NCI-H2196 (cell line): Measurements from ENCODE around the gene PSTPIP2.
"Not testable (repeated sequence)": the region's sequence is repeated elsewhere in the genome, so short reads cannot be mapped to it uniquely, and the experiment has no call there.

Experiments used
- DNase-seq: peaks from one replicate; lab custom pipeline; 2025; ENCODE audit not compliant: unreplicated experiment; lab: John Stamatoyannopoulos, UW

The PSTPIP2 gene

DNA sequence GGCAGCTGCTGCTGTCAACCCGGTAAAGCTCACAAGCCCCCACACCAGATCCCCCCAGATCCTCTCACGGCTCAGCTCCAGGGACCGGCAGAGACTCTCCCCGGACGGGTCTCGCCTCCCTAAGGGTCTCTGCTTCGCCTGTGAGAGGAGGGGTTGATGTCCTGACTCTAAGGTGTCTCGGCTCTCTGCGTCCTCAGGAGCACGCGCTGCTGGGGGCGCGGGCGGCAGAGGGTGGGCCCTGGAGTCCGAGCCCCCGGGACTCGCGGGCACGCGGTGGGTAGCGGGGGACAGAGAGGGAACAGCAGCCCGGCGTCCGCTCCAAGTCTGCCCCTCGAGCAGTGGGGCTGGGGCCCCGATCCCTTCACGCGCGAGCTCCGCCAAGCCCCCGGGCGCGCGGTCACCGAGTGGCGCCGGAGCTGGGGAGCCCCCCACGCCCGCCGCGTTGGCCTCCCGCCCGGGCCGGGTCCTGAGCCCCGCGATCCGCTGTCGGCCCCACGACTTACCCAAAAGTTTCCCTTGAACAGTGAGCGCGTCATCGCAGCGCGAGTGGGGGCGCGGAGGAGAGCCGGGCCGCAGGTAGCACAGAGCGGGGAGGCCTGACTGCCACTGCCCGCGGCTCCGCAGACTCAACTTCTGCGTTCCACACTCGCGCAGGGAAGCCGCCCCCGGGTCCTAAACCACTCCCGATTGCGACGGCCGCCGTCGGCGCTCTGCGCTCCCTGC lies at the start of gene PSTPIP2:
Gene PSTPIP2 (minus strand): TSS at position 608 of the 723 bp plus-strand sequence. CDS start 72 bp downstream, at position 536.
- DNase-seq, result no peak

DNA sequence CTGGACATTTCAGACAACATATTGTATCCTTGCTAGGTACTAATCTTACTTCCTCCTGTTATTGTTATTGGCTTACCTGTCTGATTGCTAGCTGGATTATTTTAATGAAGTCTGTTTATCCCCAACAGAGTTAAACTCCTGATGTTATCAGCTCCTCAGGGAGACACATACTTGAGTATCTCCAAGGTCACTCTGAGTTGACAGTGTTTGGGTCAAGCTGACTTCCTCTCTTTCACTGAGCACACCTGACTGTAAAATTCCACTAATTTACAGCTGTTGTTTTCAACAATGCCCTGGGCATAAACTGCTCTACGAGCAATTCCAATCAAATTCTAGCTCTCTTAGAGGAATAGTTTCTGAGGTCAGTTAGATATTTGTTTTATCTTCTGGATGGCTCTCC lies 41.7 kb upstream of the PSTPIP2 start:
- no peak for DNase-seq

DNA sequence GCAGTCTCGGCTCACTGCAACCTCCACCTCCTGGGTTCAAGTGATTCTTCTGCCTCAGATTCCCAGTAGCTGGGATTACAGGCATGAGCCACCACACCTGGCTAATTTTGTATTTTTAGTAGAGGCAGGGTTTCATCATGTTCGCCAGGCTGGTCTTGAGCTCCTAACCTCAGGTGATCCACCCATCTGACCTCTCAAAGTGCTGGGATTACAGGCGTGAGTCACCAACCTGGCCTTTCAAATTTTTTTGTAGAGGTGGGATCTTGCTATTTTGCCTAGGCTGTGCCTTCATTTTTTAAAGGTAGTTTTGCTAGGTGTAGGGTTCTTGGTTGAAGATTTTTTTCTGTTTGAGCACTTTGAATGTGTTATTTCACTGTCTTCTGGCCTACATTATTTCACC lies 38.3 kb upstream of the PSTPIP2 start:
- no peak for DNase-seq

DNA sequence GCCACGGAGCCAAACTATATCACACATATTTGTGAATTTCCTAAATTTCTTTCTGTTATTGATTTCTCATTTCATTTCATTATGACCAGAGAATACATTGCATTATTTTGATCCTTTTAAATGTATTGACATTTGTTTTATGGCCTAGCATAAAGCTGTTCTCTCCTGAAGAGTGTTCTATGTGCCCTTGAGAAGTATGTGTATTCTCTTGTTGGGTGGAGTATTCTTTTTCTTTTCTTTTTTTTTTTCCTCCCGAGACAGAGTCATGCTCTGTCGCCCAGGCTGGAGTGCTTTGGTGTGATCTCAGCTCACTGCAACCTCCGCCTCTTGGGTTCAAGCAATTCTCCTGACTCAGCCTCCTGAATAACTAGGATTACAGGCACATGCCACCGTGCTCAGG lies 37.3 kb upstream of the PSTPIP2 start:
- no peak for DNase-seq

DNA sequence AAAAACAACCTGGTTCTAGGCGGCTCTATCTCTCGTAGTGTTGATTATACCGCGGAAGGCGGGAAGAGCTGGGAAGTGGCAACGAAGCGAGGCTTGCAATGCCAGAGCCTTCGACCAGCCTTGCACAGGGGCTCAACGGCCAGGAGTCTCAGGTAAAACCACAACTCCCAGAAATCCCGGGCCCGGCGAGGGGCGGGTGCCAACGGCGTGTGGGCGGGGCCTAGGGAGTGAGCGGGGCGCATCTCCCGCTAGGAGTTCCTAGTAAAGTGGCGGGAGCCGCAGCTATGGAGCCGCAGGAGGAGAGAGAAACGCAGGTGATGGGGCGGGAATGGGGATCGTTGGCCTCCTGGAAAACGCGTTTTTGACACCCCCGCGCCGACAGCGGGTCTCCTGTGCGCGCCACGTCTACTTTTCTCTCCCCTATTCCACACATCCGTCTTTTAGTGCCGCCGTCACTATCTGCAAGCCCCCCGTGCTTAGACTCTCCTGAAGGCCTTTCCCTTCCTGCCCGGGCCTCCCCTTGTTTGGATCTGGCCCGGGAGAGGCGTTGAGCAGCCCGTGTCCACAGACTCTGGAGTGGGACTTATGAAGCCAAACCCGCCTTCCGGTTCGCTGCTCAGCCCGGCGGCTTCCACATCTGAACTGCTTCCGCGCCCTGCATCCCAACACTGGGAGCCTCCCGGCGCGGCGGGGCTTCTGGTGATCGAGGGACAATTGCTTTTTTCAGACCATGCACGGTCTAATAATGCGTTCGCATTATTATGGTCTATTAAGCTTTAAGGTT lies 32.3 kb upstream of the PSTPIP2 start, which contains the start of gene HAUS1:
Gene HAUS1 (plus strand): TSS at position 258 of the 784 bp plus-strand sequence. CDS start 27 bp downstream, at position 285.
- DNase-seq, result peak; percentile 91

DNA sequence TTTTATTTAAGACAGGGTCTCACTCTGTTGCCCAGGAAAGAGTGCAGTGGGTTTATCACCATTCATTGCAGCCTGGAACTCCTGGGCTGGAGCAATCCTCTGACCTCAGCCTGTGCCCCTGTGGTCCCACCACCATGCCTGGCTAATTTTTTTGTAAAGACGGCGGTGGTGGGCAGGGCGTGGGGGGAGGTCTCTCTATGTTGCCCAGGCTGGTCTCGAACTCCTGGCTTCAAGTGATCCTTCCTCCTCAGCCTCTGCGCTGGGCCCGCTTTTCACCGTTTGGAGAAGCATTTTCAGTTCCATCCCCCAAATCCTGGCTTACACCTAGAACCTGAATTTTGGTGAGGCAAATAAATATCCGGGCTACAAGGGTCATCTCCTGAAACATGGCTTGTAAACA lies 27.4 kb upstream of the PSTPIP2 start:
- DNase-seq, result no peak

GRCh38 chr18:46098616-46098933 lies 26.5 kb upstream of the PSTPIP2 start:
- peak; percentile 32 for DNase-seq

DNA sequence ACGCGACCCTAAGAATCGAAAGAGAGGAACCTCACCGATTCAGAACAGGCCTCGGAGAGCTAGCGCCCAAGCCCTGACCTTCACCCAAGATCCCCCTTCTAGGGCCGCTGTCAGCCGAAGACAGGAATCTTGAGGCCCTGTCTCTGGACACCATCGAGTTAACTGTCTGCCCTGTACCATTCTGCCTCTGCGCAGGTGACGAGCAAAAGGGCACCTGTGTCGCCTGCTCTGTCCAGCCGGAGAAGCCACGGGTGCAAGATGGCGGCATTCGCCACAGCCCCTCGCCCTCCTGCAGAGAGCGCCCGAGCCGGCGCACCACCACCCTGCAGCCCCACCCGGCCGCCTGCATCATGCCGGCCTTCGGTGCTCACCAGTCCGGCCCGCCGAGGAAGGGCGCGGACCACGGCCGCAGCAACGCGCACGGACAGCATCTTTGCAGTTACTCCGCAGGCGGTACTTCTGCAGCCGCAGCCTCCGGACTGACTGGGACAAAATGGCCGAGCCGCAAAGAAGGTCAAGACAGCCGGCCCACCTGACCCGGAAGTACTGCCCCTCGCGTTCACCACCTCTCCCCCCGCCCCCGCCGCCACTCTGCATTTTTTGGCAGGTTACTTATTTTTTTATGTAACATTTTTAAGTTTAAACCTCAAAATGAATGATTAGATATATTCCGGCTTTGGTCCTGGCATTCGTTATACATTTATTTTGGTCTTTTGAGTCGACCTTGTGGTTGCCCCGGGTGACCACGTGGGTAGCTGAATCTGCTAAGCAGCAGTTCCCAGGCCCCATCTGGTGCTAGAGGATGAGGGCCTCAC lies 25.9 kb upstream of the PSTPIP2 start, which contains the start of gene ATP5F1A:
Gene ATP5F1A (minus strand): TSS at position 496 of the 815 bp plus-strand sequence. CDS start 65 bp downstream, at position 431.
- DNase-seq, result peak; percentile 75

DNA sequence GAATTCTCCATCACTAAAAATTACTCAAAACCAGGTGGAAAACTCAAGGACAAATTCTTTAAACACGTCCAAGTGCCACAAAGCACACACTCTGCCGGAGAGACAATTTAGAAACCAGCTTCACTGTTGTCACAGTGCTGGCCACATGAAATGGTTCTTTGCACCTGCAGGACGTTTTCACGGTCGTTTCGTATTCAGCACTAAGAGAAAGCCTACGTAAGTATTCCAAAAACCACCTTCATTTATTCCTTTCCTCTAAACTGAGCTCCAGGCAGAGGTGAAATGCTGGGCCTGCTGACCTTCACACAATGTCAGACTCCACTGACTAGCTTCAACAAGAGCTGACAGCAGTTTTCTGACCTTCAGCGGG lies 25.4 kb upstream of the PSTPIP2 start:
- no peak for DNase-seq

GRCh38 chr18:46096651-46097300 lies 24.7 kb upstream of the PSTPIP2 start:
- DNase-seq, result no peak

GRCh38 chr18:46095532-46095931 lies 23.5 kb upstream of the PSTPIP2 start:
- no peak for DNase-seq

- not testable (repeated sequence) for DNase-seq
Measured at GRCh38 chr18:46088501-46088900, 16.4 kb upstream of the PSTPIP2 start.

- DNase-seq, result no peak
Measured at GRCh38 chr18:46084431-46084830, 12.4 kb upstream of the PSTPIP2 start.

DNA sequence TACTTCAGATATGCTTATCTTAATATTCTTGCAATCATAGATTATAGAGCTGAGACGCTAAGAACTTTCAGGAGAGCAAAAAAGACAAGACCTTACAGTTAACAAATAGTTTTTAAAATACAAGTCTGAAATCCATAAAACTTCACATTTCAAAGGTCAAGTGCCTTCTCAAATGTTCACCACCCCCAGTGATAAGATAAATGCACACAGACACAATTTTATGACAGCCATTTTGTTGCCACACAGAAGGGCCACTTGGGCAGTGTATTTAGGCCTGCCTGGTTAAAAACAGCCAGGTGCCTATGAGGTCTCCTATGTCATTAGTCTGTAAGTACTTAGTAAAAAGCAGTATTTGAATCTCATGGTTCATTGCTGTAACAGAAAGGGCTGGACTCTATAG lies 8.1 kb upstream of the PSTPIP2 start:
- DNase-seq, result no peak

DNA sequence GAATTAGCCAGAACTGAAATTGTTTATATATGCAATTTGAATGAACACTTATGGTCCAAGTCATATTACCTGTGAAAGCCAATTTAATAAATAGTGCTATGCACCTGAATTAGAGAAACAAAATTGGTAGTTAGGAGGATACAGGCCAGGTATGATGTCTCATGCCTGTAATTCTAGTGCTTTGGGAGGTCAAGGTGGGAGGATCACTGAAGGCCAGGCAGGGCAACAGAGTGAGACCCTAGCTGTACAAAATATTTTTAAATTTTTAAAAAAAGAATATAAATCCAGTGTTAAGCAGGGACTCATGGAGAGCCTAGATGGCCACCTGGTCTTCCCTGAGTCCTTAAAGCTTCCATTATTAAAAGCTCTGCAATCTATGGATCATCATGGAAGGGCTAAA lies 7.3 kb upstream of the PSTPIP2 start:
- DNase-seq, result no peak

DNA sequence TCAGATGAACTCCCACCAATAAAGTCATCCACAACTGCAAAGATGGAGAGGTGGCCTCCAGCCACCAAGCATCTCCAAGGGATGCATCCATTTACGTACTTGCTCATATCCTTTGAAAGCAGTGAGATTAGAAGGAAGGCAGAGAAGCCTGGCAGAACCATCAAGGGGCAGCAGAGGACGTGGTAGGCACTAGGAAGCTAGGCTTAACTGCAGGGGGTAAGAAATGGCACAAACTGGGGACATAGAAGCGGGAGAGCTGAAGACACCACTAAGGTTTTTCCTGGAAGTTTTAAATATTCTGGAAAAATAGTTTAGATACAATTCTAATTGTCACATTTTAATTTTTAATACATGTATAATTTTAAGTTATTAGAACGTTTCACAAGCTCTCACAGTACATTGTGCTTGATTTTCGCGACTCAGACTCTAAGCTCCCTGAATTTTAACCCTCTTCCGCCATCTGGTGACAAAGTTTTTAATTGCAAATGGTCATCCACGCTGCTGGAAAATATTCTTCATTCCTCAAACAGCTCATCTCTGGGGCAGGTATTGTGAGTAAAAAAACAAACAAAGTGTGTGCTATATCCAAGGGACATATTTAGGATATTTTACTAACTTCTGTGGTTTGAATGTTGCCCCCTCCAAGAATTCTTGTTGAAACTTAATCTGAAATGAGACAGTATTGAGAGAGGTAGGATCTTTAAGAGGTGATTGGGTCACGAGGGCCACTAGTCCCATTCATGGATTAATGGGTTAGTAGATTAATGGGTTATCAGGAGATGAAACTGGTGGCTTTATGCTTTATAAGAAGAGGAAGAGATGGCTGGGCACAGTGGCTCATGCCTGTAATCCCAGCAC lies 1.6 kb upstream of the PSTPIP2 start:
- peak; percentile 81 for DNase-seq

- DNase-seq, result no peak
Measured at GRCh38 chr18:46072959-46073358, 899 bp upstream of the PSTPIP2 start.

- no peak for DNase-seq
Measured at GRCh38 chr18:46072376-46072867, 362 bp upstream of the PSTPIP2 start.

DNA sequence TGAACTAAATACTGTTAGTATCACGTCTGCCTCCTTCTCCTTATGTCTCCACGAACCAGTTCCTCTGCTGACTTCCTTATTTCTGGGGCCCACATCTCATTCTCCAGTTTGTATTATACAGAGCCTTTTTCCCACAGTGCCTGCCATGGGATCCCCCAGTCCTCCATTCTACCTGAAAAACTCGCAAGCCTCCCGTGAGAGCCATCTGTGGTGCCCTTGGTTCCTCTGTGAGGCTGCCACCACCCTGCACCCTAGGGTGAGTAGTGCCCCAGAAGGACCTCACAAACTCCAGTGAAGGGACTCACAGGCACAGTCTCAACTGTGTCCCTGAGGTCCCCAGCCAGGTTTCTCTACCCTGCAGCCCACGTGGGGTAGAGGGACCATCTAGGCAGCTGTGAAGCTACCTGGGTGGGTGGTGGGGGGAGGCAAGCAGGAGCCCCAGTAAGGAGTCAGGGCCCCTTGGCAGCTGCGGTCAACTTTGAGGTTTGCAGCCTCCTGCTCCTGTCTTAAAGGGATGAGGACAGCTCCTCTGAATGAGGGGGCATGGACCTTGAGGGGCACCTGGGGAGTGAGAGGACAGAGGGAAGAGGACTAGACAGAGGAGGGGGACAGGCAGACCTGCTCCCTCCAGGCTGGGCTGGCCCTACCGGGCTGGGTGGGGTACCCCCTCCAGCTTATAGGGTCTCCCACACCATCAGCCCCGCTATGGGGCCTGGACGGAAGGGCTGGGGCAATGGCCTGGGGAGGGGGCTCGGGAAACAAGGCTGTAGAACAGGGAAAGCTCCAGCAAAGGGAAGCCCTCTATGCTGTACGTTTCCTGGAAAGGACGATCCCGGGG lies 1.0 kb downstream of the PSTPIP2 start:
- DNase-seq, result no peak
